ENCODE measurements around the gene ARFGAP1.
A peak's percentile ranks its signal among the peaks of the same experiment; 100 is the strongest.

The ARFGAP1 gene

DNA sequence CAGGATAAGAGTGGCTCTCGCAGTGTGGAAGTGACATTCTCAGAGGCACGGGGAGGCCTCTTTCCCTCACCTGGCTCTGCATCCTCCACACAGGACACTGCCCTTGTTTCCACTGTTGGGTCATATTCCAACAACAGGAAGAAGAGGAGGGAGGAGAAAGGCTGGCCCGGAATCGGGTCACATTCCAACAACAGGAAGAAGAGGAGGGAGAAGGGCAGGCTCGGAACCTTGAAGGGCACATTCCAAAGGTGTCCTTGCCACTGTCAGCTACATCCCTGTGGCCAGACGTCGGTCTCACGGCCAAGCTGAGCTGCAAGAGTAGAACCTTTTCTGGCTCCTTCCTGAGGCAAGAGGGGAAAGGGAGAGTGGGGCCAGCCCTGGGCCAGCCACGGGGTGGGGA lies 63.1 kb downstream of the ARFGAP1 start:
- no peak overlapping the region for H3K4me3 ChIP-seq (ENCODE audit: low read depth, low read length)
- TF ChIP-seq, protein P1, sequence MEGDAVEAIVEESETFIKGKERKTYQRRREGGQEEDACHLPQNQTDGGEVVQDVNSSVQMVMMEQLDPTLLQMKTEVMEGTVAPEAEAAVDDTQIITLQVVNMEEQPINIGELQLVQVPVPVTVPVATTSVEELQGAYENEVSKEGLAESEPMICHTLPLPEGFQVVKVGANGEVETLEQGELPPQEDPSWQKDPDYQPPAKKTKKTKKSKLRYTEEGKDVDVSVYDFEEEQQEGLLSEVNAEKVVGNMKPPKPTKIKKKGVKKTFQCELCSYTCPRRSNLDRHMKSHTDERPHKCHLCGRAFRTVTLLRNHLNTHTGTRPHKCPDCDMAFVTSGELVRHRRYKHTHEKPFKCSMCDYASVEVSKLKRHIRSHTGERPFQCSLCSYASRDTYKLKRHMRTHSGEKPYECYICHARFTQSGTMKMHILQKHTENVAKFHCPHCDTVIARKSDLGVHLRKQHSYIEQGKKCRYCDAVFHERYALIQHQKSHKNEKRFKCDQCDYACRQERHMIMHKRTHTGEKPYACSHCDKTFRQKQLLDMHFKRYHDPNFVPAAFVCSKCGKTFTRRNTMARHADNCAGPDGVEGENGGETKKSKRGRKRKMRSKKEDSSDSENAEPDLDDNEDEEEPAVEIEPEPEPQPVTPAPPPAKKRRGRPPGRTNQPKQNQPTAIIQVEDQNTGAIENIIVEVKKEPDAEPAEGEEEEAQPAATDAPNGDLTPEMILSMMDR (IDR thresholded peaks at IDR 0.05; ENCODE audit: low read depth, low read length, missing control alignments), result no peak
- no peak for DNase-seq (ENCODE audit: low read depth)
- in situ Hi-C loops (cut with HindIII; ENCODE audit: low sequenced_read_pairs), result no loop called here

DNA sequence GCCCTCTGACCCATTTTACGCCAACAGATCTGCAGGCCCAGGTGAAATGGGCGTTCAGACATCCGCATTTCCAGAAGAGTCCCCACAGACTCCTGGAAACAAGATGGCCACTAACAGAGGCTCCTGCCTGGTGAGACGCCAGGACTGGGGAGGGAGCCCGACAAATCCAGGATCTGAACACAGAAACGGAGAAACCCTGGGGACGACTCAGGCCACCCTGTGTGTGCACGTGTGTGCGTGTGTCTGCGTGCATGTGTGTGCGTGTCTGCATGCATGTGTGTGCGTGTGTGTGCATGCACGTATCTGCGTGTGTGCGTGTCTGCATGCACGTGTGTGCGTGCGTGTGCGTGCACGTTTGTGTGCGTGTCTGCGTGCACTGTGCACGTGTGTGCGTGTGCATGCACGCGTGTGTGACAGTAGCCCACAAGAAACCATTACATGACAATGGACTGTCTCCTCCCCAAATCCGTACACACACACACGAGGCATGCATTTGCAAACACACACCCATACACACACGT lies 63.7 kb downstream of the ARFGAP1 start:
- in situ Hi-C loops (cut with HindIII; ENCODE audit: low sequenced_read_pairs), result no loop called here
- DNase-seq (ENCODE audit: low read depth), result no peak
- TF ChIP-seq, protein P1 (IDR thresholded peaks at IDR 0.05; ENCODE audit: low read depth, low read length, missing control alignments), result no peak

DNA sequence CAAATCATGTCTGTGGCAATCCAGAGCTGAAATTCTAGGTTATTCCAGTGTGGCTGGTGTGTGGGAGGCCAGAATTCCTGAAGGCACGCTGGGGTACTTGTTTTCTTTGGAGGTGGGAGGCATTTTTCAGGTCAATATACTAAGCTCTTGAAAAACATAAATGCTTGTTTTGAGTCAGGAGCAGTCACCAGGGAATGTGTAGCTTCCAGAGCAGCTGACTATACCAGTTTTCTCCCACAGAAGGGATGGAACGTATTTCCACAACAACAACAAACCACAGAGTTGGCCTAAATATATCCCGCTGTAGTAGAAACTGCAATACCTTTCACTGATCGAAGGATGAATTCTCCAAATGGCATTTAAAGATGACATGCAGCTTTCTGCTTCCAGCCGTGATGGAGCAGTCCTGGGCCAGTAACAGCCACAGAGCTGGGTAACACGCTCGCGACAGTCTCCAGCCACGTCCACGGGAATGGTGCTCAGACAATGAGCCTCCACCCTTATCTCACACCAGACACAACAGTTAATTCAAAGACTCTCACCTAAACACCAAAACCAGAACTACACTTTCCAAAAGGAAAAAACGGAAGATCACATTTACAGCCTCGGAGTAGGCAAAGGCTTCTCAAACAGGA lies 65.3 kb downstream of the ARFGAP1 start:
- TF ChIP-seq, protein P1 (IDR thresholded peaks at IDR 0.05; ENCODE audit: low read depth, low read length, missing control alignments), result no peak
- in situ Hi-C loops (cut with HindIII; ENCODE audit: low sequenced_read_pairs), result no loop called here
- DNase-seq (ENCODE audit: low read depth), result peak; percentile 9
- no peak overlapping the region for H3K4me3 ChIP-seq (ENCODE audit: low read depth, low read length)

More for the DNA sequence above, 63.7 kb downstream of the ARFGAP1 start:
- no peak overlapping the region for H3K4me3 ChIP-seq (ENCODE audit: low read depth, low read length)
